Lower leg skin (tissue), 3 donors: Measurements from ENCODE around the gene SUGP2.

ENCODE experiments used
- CTCF ChIP-seq, 3 donors: fragments of 450-650 bp; IDR thresholded peaks; one replicate each; pipeline ENCODE4 v1.5.1; 2016; ENCODE audit warnings: antibody characterized with exemption in 3 of 3, mild to moderate bottlenecking in 3 of 3, moderate library complexity in 2 of 3
- POLR2A ChIP-seq, 2 donors: fragments of 450-650 bp; IDR thresholded peaks; one replicate each; pipeline ENCODE4 v1.6.1; 2016 to 2017; ENCODE audit warnings: antibody characterized with exemption in 2 of 2, mild to moderate bottlenecking in 1 of 2, moderate library complexity in 1 of 2

- TF ChIP-seq CTCF (IDR thresholded peaks at IDR 0.05) (no peak), POLR2A (IDR thresholded peaks at IDR 0.05) (no peak)
Observed at GRCh38 chr19:18941628-18942354, 91.5 kb downstream of the SUGP2 start.
